H4 (cell line): ENCODE results near the gene GET3. TPM values are rescaled to one million over a fixed set of nuclear protein-coding genes. Genes with fewer than 3 reads are reported as not detected.
"Not testable (repeated sequence)": the region's sequence is repeated elsewhere in the genome, so short reads cannot be mapped to it uniquely, and the experiment has no call there.

ENCODE experiments used
- DNase-seq: peaks from one replicate; pipeline ENCODE4 v3.0.0-alpha.2; 2015; ENCODE audit warnings: low spot score
- total RNA-seq: library from RNA; depleted of rRNA; stranded (reverse); fragments of >200 nt; shearing (Covaris generic); gene quantifications from 2 replicates; pipeline ENCODE4 v1.2.3, GENCODE V29; 2014; rRNA removed

GET3 gene
- total RNA-seq, 1 experiment from 2014 or later: 94.4 TPM

DNA sequence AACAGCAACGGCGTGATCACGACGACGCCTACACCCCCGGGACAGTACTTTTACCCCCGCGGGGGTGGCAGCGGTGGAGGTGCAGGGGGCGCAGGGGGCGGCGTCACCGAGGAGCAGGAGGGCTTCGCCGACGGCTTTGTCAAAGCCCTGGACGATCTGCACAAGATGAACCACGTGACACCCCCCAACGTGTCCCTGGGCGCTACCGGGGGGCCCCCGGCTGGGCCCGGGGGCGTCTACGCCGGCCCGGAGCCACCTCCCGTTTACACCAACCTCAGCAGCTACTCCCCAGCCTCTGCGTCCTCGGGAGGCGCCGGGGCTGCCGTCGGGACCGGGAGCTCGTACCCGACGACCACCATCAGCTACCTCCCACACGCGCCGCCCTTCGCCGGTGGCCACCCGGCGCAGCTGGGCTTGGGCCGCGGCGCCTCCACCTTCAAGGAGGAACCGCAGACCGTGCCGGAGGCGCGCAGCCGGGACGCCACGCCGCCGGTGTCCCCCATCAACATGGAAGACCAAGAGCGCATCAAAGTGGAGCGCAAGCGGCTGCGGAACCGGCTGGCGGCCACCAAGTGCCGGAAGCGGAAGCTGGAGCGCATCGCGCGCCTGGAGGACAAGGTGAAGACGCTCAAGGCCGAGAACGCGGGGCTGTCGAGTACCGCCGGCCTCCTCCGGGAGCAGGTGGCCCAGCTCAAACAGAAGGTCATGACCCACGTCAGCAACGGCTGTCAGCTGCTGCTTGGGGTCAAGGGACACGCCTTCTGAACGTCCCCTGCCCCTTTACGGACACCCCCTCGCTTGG is 55.0 kb downstream of the GET3 start:
- no peak for DNase-seq

DNA sequence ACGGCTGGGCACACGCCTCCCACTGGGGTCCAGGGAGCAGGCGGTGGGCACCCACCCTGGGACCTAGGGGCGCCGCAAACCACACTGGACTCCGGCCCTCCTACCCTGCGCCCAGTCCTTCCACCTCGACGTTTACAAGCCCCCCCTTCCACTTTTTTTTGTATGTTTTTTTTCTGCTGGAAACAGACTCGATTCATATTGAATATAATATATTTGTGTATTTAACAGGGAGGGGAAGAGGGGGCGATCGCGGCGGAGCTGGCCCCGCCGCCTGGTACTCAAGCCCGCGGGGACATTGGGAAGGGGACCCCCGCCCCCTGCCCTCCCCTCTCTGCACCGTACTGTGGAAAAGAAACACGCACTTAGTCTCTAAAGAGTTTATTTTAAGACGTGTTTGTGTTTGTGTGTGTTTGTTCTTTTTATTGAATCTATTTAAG is 55.6 kb downstream of the GET3 start:
- DNase-seq: no peak

DNA sequence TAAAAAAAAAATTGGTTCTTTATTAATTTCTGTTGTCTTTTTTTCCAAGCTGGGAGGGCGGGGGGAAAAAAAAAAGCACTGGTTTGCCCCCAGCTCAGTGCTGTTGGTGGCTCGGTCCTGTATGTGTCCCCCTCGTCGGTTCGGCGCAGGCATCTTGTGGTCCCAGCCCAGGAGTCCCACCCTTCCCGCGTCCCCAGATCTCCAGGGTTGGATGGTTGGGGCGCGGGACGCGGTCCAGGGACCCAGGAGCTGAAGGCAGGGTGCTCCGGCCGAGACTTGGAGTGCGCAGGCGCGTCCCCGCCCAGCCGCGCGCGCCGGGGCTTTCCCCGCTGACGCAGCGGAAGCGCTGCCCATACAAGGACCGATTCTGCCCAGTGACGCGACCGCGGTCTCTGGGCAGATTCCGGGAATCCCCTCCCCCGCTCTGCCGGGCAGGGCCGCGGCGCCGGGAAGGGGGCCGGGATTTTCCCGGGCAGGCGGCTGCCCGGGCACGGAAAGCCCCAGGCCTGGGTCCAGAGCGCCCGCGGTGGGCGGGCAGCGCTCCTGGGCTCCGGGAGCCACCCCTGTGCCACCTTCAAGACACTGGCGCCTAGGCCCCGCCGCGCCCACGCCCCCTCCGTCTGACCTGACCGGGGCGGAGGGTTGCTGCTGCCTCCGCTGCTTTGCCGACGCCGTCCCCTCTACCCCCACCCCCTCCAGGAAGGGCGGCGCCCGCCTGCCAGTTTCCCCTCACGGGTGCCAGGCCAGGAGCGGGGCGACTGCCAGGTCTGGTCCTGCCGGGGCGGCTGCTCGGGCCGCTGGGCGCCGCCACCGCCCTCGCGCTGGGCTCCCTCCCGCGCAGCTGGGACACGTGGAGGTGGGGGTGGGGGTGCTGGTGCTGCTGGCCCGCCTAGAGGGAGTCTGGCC is 56.2 kb downstream of the GET3 start:
- peak; percentile 85 for DNase-seq

- no peak for DNase-seq
Measured at GRCh38 chr19:12794196-12794941, 57.1 kb downstream of the GET3 start.

DNA sequence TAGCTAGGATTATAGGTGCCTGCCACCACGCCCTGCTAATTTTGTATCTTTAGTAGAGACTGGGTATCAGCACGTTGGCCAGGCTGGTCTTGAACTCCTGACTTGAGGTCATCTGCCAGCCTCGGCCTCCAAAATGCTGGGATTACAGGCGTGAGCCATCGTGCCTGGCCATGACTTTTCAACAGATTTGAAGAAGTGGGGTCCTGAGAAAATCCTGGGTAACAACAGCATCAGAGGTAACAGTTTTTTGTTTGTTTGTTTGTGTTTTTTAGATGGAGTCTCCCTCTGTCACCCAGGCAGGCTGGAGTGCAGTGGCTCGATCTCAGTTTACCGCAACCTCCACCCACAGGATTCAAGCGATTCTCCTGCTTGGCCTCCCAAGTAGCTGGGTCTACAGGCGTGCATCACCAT is 57.7 kb downstream of the GET3 start:
- DNase-seq: no peak

DNA sequence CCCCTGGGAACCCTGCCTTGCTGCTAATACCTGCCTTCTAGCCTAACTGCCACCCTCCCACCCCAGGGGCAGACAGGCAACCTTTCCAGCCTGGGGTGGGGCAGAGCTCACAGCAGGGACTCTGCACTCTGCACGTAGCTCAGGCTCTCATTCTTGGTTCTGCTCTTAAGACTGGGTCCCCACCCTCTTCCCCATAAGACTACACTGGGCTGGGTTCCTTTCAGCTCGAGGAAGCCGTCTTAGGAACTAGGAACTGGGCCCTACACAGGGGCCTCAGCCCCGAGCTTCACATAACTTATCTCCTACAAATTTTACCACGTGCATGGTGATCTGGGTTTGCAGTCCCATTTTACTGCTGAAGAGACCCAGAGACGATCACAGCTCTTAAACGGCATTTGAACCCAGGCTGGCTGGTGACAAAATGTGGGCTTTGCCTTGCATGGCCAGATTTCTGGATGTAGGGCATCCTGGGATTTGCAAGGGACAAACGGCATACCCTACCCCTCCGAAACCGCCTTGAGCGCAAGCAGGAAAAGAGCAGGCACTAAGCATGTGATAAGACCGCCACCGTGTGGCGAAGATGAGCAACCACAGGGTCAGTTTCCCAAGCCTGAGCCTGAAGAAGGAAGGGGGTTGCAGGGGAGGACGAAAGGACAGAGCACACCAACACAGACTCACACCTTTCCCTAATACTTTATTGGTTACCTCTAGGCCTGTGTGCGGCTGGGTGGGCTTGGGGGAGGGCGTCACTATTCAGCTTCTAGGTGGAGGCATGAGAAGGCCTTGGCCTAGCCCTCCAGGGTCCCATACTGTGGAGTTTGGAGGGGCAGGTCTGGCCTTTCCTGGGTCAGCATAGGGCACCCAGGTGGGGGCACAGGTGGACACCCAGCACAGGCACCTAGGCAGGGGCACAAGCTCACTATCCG is 59.1 kb downstream of the GET3 start:
- DNase-seq: peak; percentile 80

DNA sequence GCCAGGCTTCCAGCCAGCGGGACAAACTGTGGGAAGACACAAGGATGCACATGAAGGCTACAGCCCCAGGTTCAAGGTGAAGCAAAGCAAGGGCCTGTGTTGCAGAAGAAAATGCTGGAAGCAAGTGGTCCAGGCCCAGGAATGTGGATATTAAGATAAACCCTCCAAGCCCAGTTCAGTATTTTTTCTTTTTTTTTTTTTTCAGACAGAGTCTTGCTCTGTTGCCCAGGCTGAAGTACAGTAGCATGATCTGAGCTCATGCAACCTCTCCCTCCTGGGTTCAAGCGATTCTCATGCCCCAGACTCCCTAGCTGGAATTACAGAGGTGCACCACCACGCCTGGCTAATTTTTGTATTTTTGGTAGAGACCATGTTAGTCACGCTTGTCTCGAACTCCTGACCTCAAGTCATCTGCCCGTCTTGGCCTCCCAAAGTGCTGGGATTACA is 59.9 kb downstream of the GET3 start:
- no peak for DNase-seq

- not testable (repeated sequence) for DNase-seq
Measured at GRCh38 chr19:12797607-12798006, 60.3 kb downstream of the GET3 start.

Other genes with a start within 250 kb of the GET3 start
- gene ZNF564, start 186.0 kb upstream of the GET3 start, total RNA-seq: 4.1 and 5.3 TPM in 2 replicates
- gene ZNF490, start 126.7 kb upstream of the GET3 start, total RNA-seq: 2.6 and 5.7 TPM in 2 replicates
- 8.1 and 8.5 TPM in 2 replicates for gene ZNF791, start 126.6 kb upstream of the GET3 start, total RNA-seq
- 34.2 and 53.4 TPM in 2 replicates for gene MAN2B1, start 70.8 kb upstream of the GET3 start, total RNA-seq
- 12.8 and 13.7 TPM in 2 replicates for gene WDR83, start 70.7 kb upstream of the GET3 start, total RNA-seq
- 65.1 and 100 TPM in 2 replicates for gene DHPS, start 55.6 kb upstream of the GET3 start, total RNA-seq
- not detected in 2 replicates for gene GNG14, start 49.5 kb upstream of the GET3 start, total RNA-seq
- 6.4 and 12.7 TPM in 2 replicates for gene FBXW9, start 40.9 kb upstream of the GET3 start, total RNA-seq
- gene TNPO2, start 13.6 kb upstream of the GET3 start, total RNA-seq: 30.1 and 33.0 TPM in 2 replicates
- 238 and 271 TPM in 2 replicates for gene TRIR, start 2.8 kb upstream of the GET3 start, total RNA-seq
- 0.06 TPM in 1 of 2 replicates, not detected in the other for gene BEST2, start 14.3 kb downstream of the GET3 start, total RNA-seq
- gene HOOK2, start 38.1 kb downstream of the GET3 start, total RNA-seq: 8.6 and 13.0 TPM in 2 replicates
- gene JUNB, start 54.0 kb downstream of the GET3 start, total RNA-seq: 55.7 and 71.3 TPM in 2 replicates
- 6.1 and 6.7 TPM in 2 replicates for gene PRDX2, start 64.3 kb downstream of the GET3 start, total RNA-seq
- gene THSD8, start 64.6 kb downstream of the GET3 start, total RNA-seq: not detected in 2 replicates
- gene RNASEH2A, start 69.1 kb downstream of the GET3 start, total RNA-seq: 74.2 and 92.1 TPM in 2 replicates
- not detected in 2 replicates for gene RTBDN, start 97.1 kb downstream of the GET3 start, total RNA-seq
- 5.7 TPM in 1 of 2 replicates, not detected in the other for gene MAST1, start 101.0 kb downstream of the GET3 start, total RNA-seq
- gene DNASE2, start 144.0 kb downstream of the GET3 start, total RNA-seq: 64.4 and 68.8 TPM in 2 replicates
- gene KLF1, start 149.7 kb downstream of the GET3 start, total RNA-seq: not detected in 2 replicates
- 31.0 and 38.3 TPM in 2 replicates for gene GCDH, start 153.7 kb downstream of the GET3 start, total RNA-seq
- gene SYCE2, start 181.8 kb downstream of the GET3 start, total RNA-seq: 1.6 and 2.5 TPM in 2 replicates
- gene FARSA, start 196.2 kb downstream of the GET3 start, total RNA-seq: 59.4 and 90.9 TPM in 2 replicates
- 1,463 and 1,526 TPM in 2 replicates for gene CALR, start 201.1 kb downstream of the GET3 start, total RNA-seq
- gene RAD23A, start 208.4 kb downstream of the GET3 start, total RNA-seq: 209 and 217 TPM in 2 replicates
- gene GADD45GIP1, start 219.7 kb downstream of the GET3 start, total RNA-seq: 46.3 and 47.4 TPM in 2 replicates
- 0.06 TPM in 1 of 2 replicates, not detected in the other for gene DAND5, start 232.1 kb downstream of the GET3 start, total RNA-seq